Activated CD8-positive, alpha-beta memory T cell treated with anti-CD3 and anti-CD28 coated beads, Interleukin-2, amount 10 ng/mL, durations not matched to agents 7 days and 5 days (primary cell): Measurements from ENCODE around the gene RFTN1. TPM values are rescaled to one million over a fixed set of nuclear protein-coding genes. Genes with fewer than 3 reads are reported as not detected.

Experiments used
- ATAC-seq: fragments of 150-1000 bp; cut with Tn5 transposase; one replicate; pipeline ENCODE4 v1.10.0; 2021; ENCODE audit warnings: moderate library complexity
- CTCF ChIA-PET: fragments of 350-600 bp; sonication (Branson Sonifier 250); formaldehyde crosslinking; loops from one replicate; lab custom pipeline; 2021; ENCODE audit warnings: antibody characterized with exemption; lab: Charles Lee
- DNase-seq: peaks from one replicate; pipeline ENCODE4 v3.0.0-alpha.2; 2020
- H3K27ac Mint-ChIP-seq: one replicate; pipeline ENCODE4 v1.8.0; 2021; ENCODE audit warnings: mild to moderate bottlenecking, mixed read lengths
- H3K27me3 Mint-ChIP-seq: one replicate; pipeline ENCODE4 v1.8.0; 2021; ENCODE audit warnings: mixed read lengths
- H3K36me3 Mint-ChIP-seq: one replicate; pipeline ENCODE4 v1.8.0; 2021; ENCODE audit warnings: mild to moderate bottlenecking, mixed read lengths
- H3K4me1 Mint-ChIP-seq: one replicate; pipeline ENCODE4 v1.8.0; 2021; ENCODE audit warnings: mixed read lengths
- H3K4me3 Mint-ChIP-seq: one replicate; pipeline ENCODE4 v1.8.0; 2021; ENCODE audit warnings: mild to moderate bottlenecking, moderate library complexity, mixed read lengths
- H3K9me3 Mint-ChIP-seq: one replicate; pipeline ENCODE4 v1.8.0; 2022; ENCODE audit warnings: low read depth, mixed read lengths
- total RNA-seq, 2 experiments: library from RNA; stranded (reverse); gene quantifications; one replicate each; pipeline ENCODE4 v1.2.3, GENCODE V29; 2021

RFTN1 gene
- total RNA-seq, 2 experiments from 2014 or later = 78.0 to 96.7 TPM

GRCh38 chr3:16325850-16326249 lies 187.6 kb downstream of the RFTN1 start:
- ATAC-seq = no peak
- Mint-ChIP-seq H3K4me3 (no peak overlapping the region), H3K27ac (no peak overlapping the region), H3K36me3 (peaks cover 63% of the 10 kb centered on the region), H3K9me3 (no peaks in the 10 kb centered on the region), H3K27me3 (no peaks in the 10 kb centered on the region), H3K4me1 (peaks cover 6% of the 10 kb centered on the region)
- no peak for DNase-seq
- CTCF ChIA-PET = interaction anchor here (1.3 to 3.2 kb wide), 2 partner anchors 36 to 37 kb away, joined by 4 to 12 read pairs; no protein-coding TSS in a partner anchor

GRCh38 chr3:16323737-16324136 lies 189.8 kb downstream of the RFTN1 start:
- Mint-ChIP-seq H3K27me3 (no peaks in the 10 kb centered on the region), H3K36me3 (peaks cover 63% of the 10 kb centered on the region), H3K4me1 (peaks cover 20% of the 10 kb centered on the region), H3K4me3 (no peak overlapping the region), H3K27ac (peak overlapping the region; percentile 4), H3K9me3 (no peaks in the 10 kb centered on the region)
- ATAC-seq (no peak), DNase-seq (no peak)
- CTCF ChIA-PET = interaction anchor here (1.3 to 3.2 kb wide), 3 partner anchors 9 to 35 kb away, joined by 3 to 12 read pairs (median 3); no protein-coding TSS in a partner anchor

DNA sequence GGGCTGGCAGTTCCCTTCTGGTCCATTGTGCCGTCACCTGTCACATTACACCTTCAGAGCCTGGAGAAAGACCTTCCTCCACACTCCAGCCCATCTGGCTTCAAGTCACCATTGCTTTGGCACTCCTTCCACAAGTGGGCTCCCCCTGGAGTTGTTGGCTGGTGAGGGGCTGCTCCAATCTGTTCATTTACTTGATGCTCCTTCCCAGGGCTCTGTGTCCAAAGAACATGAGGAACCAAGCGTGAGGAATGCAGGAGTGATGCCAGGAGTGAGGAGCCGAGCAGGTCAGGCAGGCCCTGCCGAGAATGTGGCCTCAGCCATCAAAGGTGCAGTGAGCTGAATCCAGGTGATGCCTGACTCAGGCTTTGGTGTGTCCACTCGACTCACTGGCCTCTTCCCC lies 191.3 kb downstream of the RFTN1 start:
- H3K9me3 Mint-ChIP-seq = no peaks in the 10 kb centered on the region
- H3K27ac Mint-ChIP-seq = peak overlapping the region; percentile 52
- peaks cover 35% of the 10 kb centered on the region for H3K4me1 Mint-ChIP-seq
- CTCF ChIA-PET = interaction anchor here (2.0 to 12.3 kb wide), 3 partner anchors 27 to 55 kb away, joined by 6 to 134 read pairs (median 58); partner anchors contain the start of genes DPH3 and OXNAD1
- DNase-seq (no peak), ATAC-seq (no peak)
- no peaks in the 10 kb centered on the region for H3K27me3 Mint-ChIP-seq
- no peak overlapping the region for H3K4me3 Mint-ChIP-seq
- H3K36me3 Mint-ChIP-seq = peaks cover 65% of the 10 kb centered on the region

GRCh38 chr3:16320711-16321110 lies 192.8 kb downstream of the RFTN1 start:
- no peak overlapping the region for H3K4me3 Mint-ChIP-seq
- no peaks in the 10 kb centered on the region for H3K9me3 Mint-ChIP-seq
- H3K4me1 Mint-ChIP-seq = peaks cover 50% of the 10 kb centered on the region
- peaks cover 71% of the 10 kb centered on the region for H3K36me3 Mint-ChIP-seq
- CTCF ChIA-PET = interaction anchor here (0.9 to 12.3 kb wide), 8 partner anchors 9 to 191 kb away, joined by 3 to 134 read pairs (median 6); partner anchors contain the start of genes DPH3 and OXNAD1
- ATAC-seq (no peak), DNase-seq (no peak)
- peak overlapping the region; percentile 40 for H3K27ac Mint-ChIP-seq
- H3K27me3 Mint-ChIP-seq = no peaks in the 10 kb centered on the region

- peaks cover 71% of the 10 kb centered on the region for H3K36me3 Mint-ChIP-seq
- peak overlapping the region; percentile 74 for H3K27ac Mint-ChIP-seq
- CTCF ChIA-PET = interaction anchor here (0.6 to 12.3 kb wide), 22 partner anchors 8 to 230 kb away, joined by 3 to 134 read pairs (median 4); partner anchors contain the start of genes DPH3 and OXNAD1
- H3K4me1 Mint-ChIP-seq = peaks cover 54% of the 10 kb centered on the region
- no peak for DNase-seq
- no peak overlapping the region for H3K4me3 Mint-ChIP-seq
- no peaks in the 10 kb centered on the region for H3K9me3 Mint-ChIP-seq
- ATAC-seq = no peak
- H3K27me3 Mint-ChIP-seq = no peaks in the 10 kb centered on the region
Observed at GRCh38 chr3:16319723-16320122, 193.8 kb downstream of the RFTN1 start.

DNA sequence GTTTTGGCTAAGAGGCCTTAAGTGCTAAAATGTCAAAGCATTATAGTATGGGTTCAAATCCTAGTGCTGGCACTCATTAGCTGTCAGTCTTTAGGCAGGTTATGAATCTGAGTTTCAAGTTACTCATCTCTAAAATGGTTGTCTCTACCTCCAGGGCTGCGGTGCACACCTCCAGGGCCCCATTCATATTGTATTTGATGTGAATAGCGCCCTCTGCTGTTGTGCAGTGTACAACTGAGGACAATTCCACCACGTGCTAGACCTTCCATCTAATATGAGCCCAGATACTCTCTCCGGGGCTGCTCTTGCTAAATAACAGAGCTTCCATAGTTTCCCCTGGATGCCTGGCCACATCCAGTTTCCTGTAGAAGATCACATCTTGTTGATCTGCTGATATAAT lies 194.2 kb downstream of the RFTN1 start:
- H3K4me3 Mint-ChIP-seq = no peak overlapping the region
- CTCF ChIA-PET = interaction anchor here (0.6 to 12.3 kb wide), 27 partner anchors 8 to 230 kb away, joined by 3 to 134 read pairs (median 4); partner anchors contain the start of genes DPH3 and OXNAD1
- DNase-seq (peak; percentile 92), ATAC-seq (peak; percentile 93)
- no peaks in the 10 kb centered on the region for H3K9me3 Mint-ChIP-seq
- no peaks in the 10 kb centered on the region for H3K27me3 Mint-ChIP-seq
- H3K36me3 Mint-ChIP-seq = peaks cover 74% of the 10 kb centered on the region
- H3K4me1 Mint-ChIP-seq = peaks cover 59% of the 10 kb centered on the region
- peak overlapping the region; percentile 74 for H3K27ac Mint-ChIP-seq

GRCh38 chr3:16318176-16318575 lies 195.3 kb downstream of the RFTN1 start:
- Mint-ChIP-seq H3K36me3 (peaks cover 77% of the 10 kb centered on the region), H3K9me3 (no peaks in the 10 kb centered on the region), H3K27me3 (no peaks in the 10 kb centered on the region), H3K27ac (peak overlapping the region; percentile 74), H3K4me3 (no peak overlapping the region), H3K4me1 (peaks cover 70% of the 10 kb centered on the region)
- no peak for ATAC-seq
- CTCF ChIA-PET = interaction anchor here (1.6 to 12.3 kb wide), 8 partner anchors 10 to 200 kb away, joined by 3 to 134 read pairs (median 12); partner anchors contain the start of genes DPH3 and OXNAD1
- DNase-seq = no peak

DNA sequence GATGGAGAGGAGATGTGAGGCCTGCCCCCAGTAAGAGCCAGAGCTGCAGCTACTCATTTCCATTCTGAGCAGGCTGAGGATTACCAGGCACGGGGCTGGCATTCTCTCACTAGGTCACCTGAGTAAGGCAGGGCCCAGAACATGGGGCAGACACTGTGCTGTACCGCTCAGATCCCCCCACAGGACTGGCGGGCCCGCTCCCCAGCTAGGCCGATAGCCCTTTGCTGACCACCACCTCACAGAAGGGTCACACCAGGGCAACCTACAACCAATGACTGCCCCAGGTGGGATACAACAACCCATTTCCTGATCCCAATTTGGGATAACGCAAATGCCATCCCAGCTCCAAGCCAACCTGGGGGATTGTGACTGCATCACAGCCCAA lies 195.9 kb downstream of the RFTN1 start:
- CTCF ChIA-PET = interaction anchor here (1.7 to 12.3 kb wide), 6 partner anchors 9 to 50 kb away, joined by 5 to 134 read pairs (median 14); partner anchors contain the start of genes DPH3 and OXNAD1
- no peak for ATAC-seq
- Mint-ChIP-seq H3K27ac (peak overlapping the region; percentile 74), H3K27me3 (no peaks in the 10 kb centered on the region), H3K36me3 (peaks cover 79% of the 10 kb centered on the region), H3K4me1 (peaks cover 75% of the 10 kb centered on the region), H3K4me3 (no peak overlapping the region), H3K9me3 (no peaks in the 10 kb centered on the region)
- DNase-seq = peak; percentile 40

GRCh38 chr3:16316847-16317560 lies 196.5 kb downstream of the RFTN1 start:
- Mint-ChIP-seq H3K27ac (peak overlapping the region; percentile 60), H3K4me3 (no peak overlapping the region), H3K9me3 (no peaks in the 10 kb centered on the region), H3K4me1 (peaks cover 81% of the 10 kb centered on the region), H3K36me3 (peaks cover 78% of the 10 kb centered on the region), H3K27me3 (no peaks in the 10 kb centered on the region)
- ATAC-seq (no peak), DNase-seq (peak; percentile 39)
- CTCF ChIA-PET = interaction anchor here (1.1 to 12.3 kb wide), 5 partner anchors 8 to 50 kb away, joined by 4 to 134 read pairs (median 15); partner anchors contain the start of genes DPH3 and OXNAD1

- DNase-seq = peak; percentile 39
- CTCF ChIA-PET = interaction anchor here (1.1 to 12.3 kb wide), 4 partner anchors 13 to 51 kb away, joined by 4 to 134 read pairs (median 31); partner anchors contain the start of genes DPH3 and OXNAD1
- Mint-ChIP-seq H3K9me3 (no peaks in the 10 kb centered on the region), H3K4me1 (peaks cover 87% of the 10 kb centered on the region), H3K4me3 (no peak overlapping the region), H3K27me3 (no peaks in the 10 kb centered on the region), H3K27ac (peak overlapping the region; percentile 67), H3K36me3 (peaks cover 78% of the 10 kb centered on the region)
- no peak for ATAC-seq
Observed at GRCh38 chr3:16316396-16316795, 197.1 kb downstream of the RFTN1 start.

DNA sequence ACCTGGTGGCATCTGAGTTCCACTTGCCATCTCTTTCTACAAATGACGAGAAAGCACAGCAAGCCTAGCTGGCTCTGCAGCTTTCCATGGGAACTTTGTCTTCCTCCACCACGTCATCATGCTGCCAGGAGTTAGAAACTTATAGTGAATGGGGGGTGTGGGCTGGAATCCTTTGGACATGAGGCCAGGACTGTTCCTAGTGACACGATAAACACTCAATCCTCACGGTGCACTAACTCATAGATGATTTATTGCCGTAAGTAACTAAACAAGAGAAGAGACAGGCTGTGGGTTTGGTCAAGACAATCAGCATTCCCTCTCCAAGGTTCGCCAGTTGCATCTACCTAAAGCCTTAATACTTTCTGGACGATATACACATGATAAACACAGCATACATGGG lies 197.9 kb downstream of the RFTN1 start:
- CTCF ChIA-PET = interaction anchor here (0.6 to 12.3 kb wide), 4 partner anchors 21 to 50 kb away, joined by 3 to 134 read pairs (median 4); partner anchors contain the start of gene OXNAD1
- Mint-ChIP-seq H3K4me3 (no peak overlapping the region), H3K27me3 (no peaks in the 10 kb centered on the region), H3K36me3 (peaks cover 73% of the 10 kb centered on the region), H3K4me1 (peaks cover 90% of the 10 kb centered on the region), H3K27ac (peak overlapping the region; percentile 67), H3K9me3 (no peaks in the 10 kb centered on the region)
- DNase-seq (no peak), ATAC-seq (no peak)

DNA sequence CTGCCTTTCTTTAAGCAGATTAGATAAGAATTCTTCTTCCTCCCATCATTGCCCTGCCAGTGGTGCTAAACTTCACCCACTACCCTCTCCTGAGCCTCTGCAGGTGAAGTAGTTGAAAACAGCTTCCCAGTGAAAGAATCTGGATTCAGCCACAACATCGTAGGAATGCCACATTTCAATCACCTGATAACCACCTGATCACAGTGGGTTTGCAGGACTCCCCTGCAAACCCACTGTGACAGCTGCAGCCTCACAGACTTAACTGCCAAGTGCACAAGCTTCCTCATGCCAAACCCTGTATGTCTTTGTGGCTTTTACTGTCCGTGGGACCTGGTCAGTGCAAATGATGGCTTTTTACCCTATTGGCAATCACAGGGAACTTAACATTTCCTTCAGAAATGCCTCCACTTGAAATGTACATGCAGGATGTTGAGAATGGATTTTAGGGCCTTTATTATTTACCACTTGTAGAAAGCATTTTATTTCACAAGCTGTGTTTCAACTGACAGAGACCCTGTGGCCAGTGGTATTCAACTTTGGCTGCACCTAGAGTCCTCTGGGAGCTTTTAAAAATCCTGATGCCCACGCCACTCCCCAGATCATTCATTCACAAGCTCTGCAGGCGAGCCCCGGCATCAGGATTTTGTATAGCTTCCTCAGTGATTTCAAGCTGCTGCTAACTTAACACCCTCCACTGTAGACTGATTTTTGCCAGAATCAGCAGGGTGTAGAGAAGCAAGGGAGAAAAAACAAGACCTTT lies 199.4 kb downstream of the RFTN1 start:
- CTCF ChIA-PET = interaction anchor here (1.0 to 12.3 kb wide), 5 partner anchors 13 to 46 kb away, joined by 3 to 134 read pairs (median 6); no protein-coding TSS in a partner anchor
- DNase-seq = peak; percentile 38
- no peaks in the 10 kb centered on the region for H3K9me3 Mint-ChIP-seq
- H3K4me3 Mint-ChIP-seq = no peak overlapping the region
- no peaks in the 10 kb centered on the region for H3K27me3 Mint-ChIP-seq
- H3K27ac Mint-ChIP-seq = peak overlapping the region; percentile 71
- peaks cover 70% of the 10 kb centered on the region for H3K36me3 Mint-ChIP-seq
- no peak for ATAC-seq
- peaks cover 92% of the 10 kb centered on the region for H3K4me1 Mint-ChIP-seq
